Measurements from ENCODE around the gene AARS1.
"Not testable (repeated sequence)": the region's sequence is repeated elsewhere in the genome, so short reads cannot be mapped to it uniquely, and the experiment has no call there.

The AARS1 gene

GRCh38 chr16:70223971-70224513, 65.3 kb downstream of the AARS1 start:
- not testable (repeated sequence) for DNase-seq

GRCh38 chr16:70223216-70223615, 66.1 kb downstream of the AARS1 start:
- DNase-seq: not testable (repeated sequence)

DNA sequence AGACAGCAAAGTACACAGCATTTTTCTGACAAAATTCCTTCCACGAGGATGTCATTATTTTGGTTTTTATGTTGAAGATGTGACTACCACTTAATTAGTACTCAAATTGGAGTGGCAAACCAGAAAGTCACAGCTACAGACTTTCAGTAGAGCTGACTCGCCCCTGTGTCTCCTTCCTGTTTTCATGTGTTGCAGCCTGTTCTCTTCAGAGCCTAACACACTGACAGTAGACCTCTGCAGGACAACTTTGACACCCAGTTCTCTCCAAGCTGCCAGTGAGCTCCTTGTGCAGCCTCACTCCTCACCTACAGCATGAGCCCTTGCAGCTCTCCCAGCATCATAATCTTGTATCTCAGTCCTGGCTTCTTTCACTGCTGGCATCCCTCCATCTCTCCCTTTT, 66.7 kb downstream of the AARS1 start:
- DNase-seq: not testable (repeated sequence)

- not testable (repeated sequence) for DNase-seq
Measured at GRCh38 chr16:70218586-70218985, 70.7 kb downstream of the AARS1 start.

GRCh38 chr16:70206382-70206781, 82.9 kb downstream of the AARS1 start:
- DNase-seq: not testable (repeated sequence)

- not testable (repeated sequence) for DNase-seq
Measured at GRCh38 chr16:70204668-70205405, 84.5 kb downstream of the AARS1 start.

DNA sequence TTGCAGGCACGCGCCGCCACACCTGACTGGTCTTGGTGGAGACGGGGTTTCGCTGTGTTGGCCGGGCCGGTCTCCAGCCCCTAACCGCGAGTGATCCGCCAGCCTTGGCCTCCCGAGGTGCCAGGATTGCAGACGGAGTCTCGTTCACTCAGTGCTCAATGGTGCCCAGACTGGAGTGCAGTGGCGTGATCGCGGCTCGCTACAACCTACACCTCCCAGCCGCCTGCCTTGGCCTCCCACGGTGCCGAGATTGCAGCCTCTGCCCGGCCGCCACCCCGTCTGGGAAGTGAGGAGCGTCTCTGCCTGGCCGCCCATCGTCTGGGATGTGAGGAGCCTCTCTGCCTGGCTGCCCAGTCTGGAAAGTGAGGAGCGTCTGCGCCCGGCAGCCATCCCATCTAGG, 85.3 kb downstream of the AARS1 start:
- not testable (repeated sequence) for DNase-seq

DNA sequence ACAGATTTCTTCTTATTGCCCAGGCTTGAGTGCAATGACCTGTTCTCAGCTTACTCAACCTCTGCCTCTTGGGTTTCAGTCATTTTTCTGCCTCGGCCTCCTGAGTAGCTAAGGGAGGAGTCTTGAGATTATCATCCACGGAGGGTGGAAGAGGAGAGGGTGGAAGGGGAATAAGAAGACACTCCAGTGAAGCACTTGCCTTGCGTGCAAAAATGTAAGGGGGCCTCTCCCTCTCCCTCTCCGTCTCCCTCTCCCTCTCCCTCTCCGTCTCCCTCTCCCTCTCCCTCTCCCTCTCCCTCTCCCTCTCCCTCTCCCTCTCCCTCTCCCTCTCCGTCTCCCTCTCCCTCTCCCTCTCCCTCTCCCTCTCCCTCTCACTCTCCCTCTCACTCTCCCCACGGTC, 85.8 kb downstream of the AARS1 start:
- DNase-seq: not testable (repeated sequence)

All from NCI-H1092 treated with DMSO at 0.1 percent for 48 hours (cell line).